ENCODE measurements around the gene LMNTD2. TPM values are rescaled to one million over a fixed set of nuclear protein-coding genes. Genes with fewer than 3 reads are reported as not detected.

Gene LMNTD2
- total and polyA plus RNA-seq, 2 of the 13 experiments (the other 11 are each of a cell fraction or from before 2014, with no cell fraction given): 1.1 to 3.1 TPM

DNA sequence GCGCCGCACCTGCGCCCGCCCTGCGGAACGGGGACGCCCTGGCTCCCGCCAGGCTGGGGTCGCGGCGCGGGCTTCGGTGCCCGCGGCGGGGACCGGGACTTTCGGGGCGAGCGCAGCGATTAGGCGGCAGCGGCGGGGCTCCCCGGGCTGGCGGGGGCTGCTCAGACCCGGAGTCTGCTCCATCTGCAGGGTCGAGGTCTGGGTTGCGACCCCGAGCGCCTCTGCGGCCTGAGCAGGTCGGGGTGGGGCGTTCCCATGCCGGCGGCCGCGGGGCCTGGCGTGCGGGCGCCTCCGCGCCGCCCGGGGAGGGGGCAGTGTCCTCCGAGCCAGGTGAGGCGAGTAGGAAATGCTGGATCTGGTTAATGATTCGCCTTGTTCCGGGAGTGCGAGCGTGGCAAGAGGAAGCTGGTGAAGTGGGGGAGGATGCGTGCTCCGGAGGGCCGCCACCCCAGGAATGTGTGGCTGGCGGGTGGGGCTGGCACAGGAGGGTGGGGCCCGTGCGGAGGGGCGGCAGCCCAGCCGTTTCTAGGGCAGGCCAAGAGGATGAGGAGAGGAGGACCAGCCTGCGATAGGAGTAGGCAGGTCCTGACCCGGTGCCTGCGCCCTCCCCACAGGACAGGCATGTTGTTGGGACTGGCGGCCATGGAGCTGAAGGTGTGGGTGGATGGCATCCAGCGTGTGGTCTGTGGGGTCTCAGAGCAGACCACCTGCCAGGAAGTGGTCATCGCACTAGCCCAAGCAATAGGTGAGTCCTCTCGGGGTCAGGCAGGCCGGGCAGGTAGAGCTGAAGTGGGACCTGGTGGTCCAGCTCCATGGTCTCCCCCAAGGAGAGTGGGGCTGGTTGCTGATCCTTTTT is 838 bp upstream of the LMNTD2 start (continued):
- TF ChIP-seq, protein P1, sequence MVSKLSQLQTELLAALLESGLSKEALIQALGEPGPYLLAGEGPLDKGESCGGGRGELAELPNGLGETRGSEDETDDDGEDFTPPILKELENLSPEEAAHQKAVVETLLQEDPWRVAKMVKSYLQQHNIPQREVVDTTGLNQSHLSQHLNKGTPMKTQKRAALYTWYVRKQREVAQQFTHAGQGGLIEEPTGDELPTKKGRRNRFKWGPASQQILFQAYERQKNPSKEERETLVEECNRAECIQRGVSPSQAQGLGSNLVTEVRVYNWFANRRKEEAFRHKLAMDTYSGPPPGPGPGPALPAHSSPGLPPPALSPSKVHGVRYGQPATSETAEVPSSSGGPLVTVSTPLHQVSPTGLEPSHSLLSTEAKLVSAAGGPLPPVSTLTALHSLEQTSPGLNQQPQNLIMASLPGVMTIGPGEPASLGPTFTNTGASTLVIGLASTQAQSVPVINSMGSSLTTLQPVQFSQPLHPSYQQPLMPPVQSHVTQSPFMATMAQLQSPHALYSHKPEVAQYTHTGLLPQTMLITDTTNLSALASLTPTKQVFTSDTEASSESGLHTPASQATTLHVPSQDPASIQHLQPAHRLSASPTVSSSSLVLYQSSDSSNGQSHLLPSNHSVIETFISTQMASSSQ (IDR thresholded peaks at IDR 0.05; ENCODE audit: low read depth): peak; percentile 89
- TF ChIP-seq, protein P1 (CRISPR knock-in tag; IDR thresholded peaks at IDR 0.05; ENCODE audit: borderline replicate concordance): peak; percentile 96
- TF ChIP-seq ZIK1 (CRISPR knock-in tag; IDR thresholded peaks at IDR 0.05; ENCODE audit: borderline replicate concordance, low read depth): no peak
- TF ChIP-seq ZNF530 (CRISPR knock-in tag; IDR thresholded peaks at IDR 0.05; ENCODE audit: low read depth): no peak
- TF ChIP-seq, protein P2, sequence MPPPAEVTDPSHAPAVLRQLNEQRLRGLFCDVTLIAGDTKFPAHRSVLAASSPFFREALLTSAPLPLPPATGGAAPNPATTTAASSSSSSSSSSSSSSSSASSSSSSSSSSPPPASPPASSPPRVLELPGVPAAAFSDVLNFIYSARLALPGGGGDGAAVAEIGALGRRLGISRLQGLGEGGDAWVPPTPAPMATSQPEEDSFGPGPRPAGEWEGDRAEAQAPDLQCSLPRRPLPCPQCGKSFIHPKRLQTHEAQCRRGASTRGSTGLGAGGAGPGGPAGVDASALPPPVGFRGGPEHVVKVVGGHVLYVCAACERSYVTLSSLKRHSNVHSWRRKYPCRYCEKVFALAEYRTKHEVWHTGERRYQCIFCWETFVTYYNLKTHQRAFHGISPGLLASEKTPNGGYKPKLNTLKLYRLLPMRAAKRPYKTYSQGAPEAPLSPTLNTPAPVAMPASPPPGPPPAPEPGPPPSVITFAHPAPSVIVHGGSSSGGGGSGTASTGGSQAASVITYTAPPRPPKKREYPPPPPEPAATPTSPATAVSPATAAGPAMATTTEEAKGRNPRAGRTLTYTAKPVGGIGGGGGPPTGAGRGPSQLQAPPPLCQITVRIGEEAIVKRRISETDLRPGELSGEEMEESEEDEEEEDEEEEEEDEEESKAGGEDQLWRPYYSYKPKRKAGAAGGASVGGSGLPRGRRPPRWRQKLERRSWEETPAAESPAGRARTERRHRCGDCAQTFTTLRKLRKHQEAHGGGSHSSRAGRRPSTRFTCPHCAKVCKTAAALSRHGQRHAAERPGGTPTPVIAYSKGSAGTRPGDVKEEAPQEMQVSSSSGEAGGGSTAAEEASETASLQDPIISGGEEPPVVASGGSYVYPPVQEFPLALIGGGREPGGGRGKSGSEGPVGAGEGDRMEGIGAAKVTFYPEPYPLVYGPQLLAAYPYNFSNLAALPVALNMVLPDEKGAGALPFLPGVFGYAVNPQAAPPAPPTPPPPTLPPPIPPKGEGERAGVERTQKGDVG (CRISPR knock-in tag; IDR thresholded peaks at IDR 0.05; ENCODE audit: borderline replicate concordance): no peak
- no peak for TF ChIP-seq NCOA1 (CRISPR knock-in tag; IDR thresholded peaks at IDR 0.05)
- TF ChIP-seq GATA4 (IDR thresholded peaks at IDR 0.05; ENCODE audit: borderline replicate concordance, low read depth): no peak
- TF ChIP-seq DNMT1 (CRISPR knock-in tag; IDR thresholded peaks at IDR 0.05): peak; percentile 17; the same call in 1 of the 2 replicates
- TF ChIP-seq POLR2AphosphoS5 (IDR thresholded peaks at IDR 0.05; ENCODE audit: low read depth, low read length): peak; percentile 54; the same call in 1 of the 2 replicates
- peak; percentile 63 for TF ChIP-seq RXRA (CRISPR knock-in tag; IDR thresholded peaks at IDR 0.05)
- peak; percentile 75 for TF ChIP-seq ELF1 (CRISPR knock-in tag; IDR thresholded peaks at IDR 0.05)
- no peak for TF ChIP-seq JUND (CRISPR knock-in tag; IDR thresholded peaks at IDR 0.05)
- no peak for TF ChIP-seq YY1 (IDR thresholded peaks at IDR 0.05; ENCODE audit: insufficient read depth, insufficient replicate concordance, low read depth, low read length)
- peak; percentile 31; the same call in 1 of the 2 replicates for TF ChIP-seq CEBPG (CRISPR knock-in tag; IDR thresholded peaks at IDR 0.05)
- TF ChIP-seq ONECUT2 (CRISPR knock-in tag; IDR thresholded peaks at IDR 0.05): no peak
- no peak for TF ChIP-seq IKZF4 (CRISPR knock-in tag; IDR thresholded peaks at IDR 0.05; ENCODE audit: borderline replicate concordance, low read depth, not compliant biosample characterization)
- TF ChIP-seq, protein P3, sequence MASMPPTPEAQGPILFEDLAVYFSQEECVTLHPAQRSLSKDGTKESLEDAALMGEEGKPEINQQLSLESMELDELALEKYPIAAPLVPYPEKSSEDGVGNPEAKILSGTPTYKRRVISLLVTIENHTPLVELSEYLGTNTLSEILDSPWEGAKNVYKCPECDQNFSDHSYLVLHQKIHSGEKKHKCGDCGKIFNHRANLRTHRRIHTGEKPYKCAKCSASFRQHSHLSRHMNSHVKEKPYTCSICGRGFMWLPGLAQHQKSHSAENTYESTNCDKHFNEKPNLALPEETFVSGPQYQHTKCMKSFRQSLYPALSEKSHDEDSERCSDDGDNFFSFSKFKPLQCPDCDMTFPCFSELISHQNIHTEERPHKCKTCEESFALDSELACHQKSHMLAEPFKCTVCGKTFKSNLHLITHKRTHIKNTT (CRISPR knock-in tag; IDR thresholded peaks at IDR 0.05): no peak
- no peak for TF ChIP-seq SRF (IDR thresholded peaks at IDR 0.05; ENCODE audit: low read depth, low read length)
- TF ChIP-seq KMT2A (CRISPR knock-in tag; IDR thresholded peaks at IDR 0.05): 0 out of 2 replicates have a peak, but pooled peaks have one; percentile 32
- TF ChIP-seq ZNF263 (CRISPR knock-in tag; IDR thresholded peaks at IDR 0.05): peak; percentile 13; the same call in 1 of the 2 replicates
- TF ChIP-seq ZNF292 (CRISPR knock-in tag; IDR thresholded peaks at IDR 0.05; ENCODE audit: borderline replicate concordance, low read depth): no peak
- 0 out of 2 replicates have a peak, but pooled peaks have one; percentile 21 for TF ChIP-seq NCOA2 (CRISPR knock-in tag; IDR thresholded peaks at IDR 0.05)

All from HepG2 (cell line).